Common myeloid progenitor, CD34-positive (primary cell): ENCODE measurements around the gene TBC1D2B.
"Not testable (repeated sequence)": the region's sequence is repeated elsewhere in the genome, so short reads cannot be mapped to it uniquely, and the experiment has no call there.

Experiments used
- CTCF ChIA-PET: fragments of 350-600 bp; sonication (Branson Sonifier 250); formaldehyde crosslinking; loops from one replicate; lab custom pipeline; 2021; ENCODE audit warnings: antibody characterized with exemption; lab: Charles Lee
- POLR2A ChIA-PET: fragments of 350-600 bp; sonication (Branson Sonifier 250); formaldehyde crosslinking; loops from one replicate; lab custom pipeline; 2021; ENCODE audit warnings: antibody characterized with exemption; lab: Charles Lee
- DNase-seq, 3 donors: peaks; one replicate each; pipeline versions ENCODE4 v3.0.0 to v3.0.0-alpha.2; 2013
- H3K27ac ChIP-seq, 2 experiments: 1 replicate in 1 of 2; 2 replicates in 1 of 2; pipeline ENCODE4 v1.7.0; 2013; ENCODE audit warnings: inconsistent platforms in 2 of 2, low read length in 2 of 2, mild to moderate bottlenecking in 2 of 2, low read depth in 1 of 2, moderate library complexity in 1 of 2; ENCODE audit not compliant: severe bottlenecking in 2 of 2, insufficient read depth in 1 of 2, poor library complexity in 1 of 2
- H3K27me3 ChIP-seq, 5 experiments: replicated peaks in 2 of 5; 1 replicate in 3 of 5; 2 replicates in 2 of 5; pipeline versions ENCODE4 v1.6.1 to v1.7.0; 2013; ENCODE audit warnings: low read length in 4 of 5, mild to moderate bottlenecking in 2 of 5, moderate library complexity in 2 of 5, inconsistent platforms in 1 of 5; ENCODE audit not compliant: insufficient read depth in 5 of 5, control insufficient read depth in 4 of 5
- H3K36me3 ChIP-seq, 4 experiments: 1 replicate in 2 of 4; 2 replicates in 2 of 4; pipeline versions ENCODE4 v1.6.1 to v1.7.0; 2013; ENCODE audit warnings: low read length in 3 of 4, control low read depth in 1 of 4, mild to moderate bottlenecking in 1 of 4; ENCODE audit not compliant: control insufficient read depth in 4 of 4, insufficient read depth in 4 of 4
- H3K4me1 ChIP-seq, 4 experiments: 1 replicate in 3 of 4; 2 replicates in 1 of 4; pipeline versions ENCODE4 v1.6.1 to v1.7.1; 2013; ENCODE audit warnings: low read length in 3 of 4, mild to moderate bottlenecking in 3 of 4, control low read depth in 1 of 4, inconsistent platforms in 1 of 4, moderate library complexity in 1 of 4; ENCODE audit not compliant: control insufficient read depth in 4 of 4, insufficient read depth in 4 of 4; ENCODE audit errors: control extremely low read depth in 1 of 4
- H3K4me3 ChIP-seq, 7 experiments: 1 replicate in 4 of 7; 2 replicates in 3 of 7; pipeline versions ENCODE4 v1.5.1 to v1.7.0; 2013; ENCODE audit warnings: mild to moderate bottlenecking in 7 of 7, low read length in 6 of 7, moderate library complexity in 6 of 7, inconsistent platforms in 2 of 7, low read depth in 2 of 7, control low read depth in 1 of 7; ENCODE audit not compliant: insufficient read depth in 4 of 7, control insufficient read depth in 1 of 7; ENCODE audit errors: extremely low read depth in 1 of 7
- H3K9me3 ChIP-seq, 5 experiments: 1 replicate in 4 of 5; 2 replicates in 1 of 5; pipeline versions ENCODE4 v1.6.1 to v1.7.1; 2013; ENCODE audit warnings: low read length in 4 of 5, mild to moderate bottlenecking in 2 of 5, inconsistent platforms in 1 of 5, low read depth in 1 of 5, moderate library complexity in 1 of 5; ENCODE audit not compliant: control insufficient read depth in 4 of 5, insufficient read depth in 2 of 5; ENCODE audit errors: control extremely low read depth in 1 of 5
- WGBS: methylation state at CpG from one replicate; pipeline ENCODE4 v1.1.5; 2013; ENCODE audit not compliant: insufficient coverage; 5-methylcytosine and 5-hydroxymethylcytosine counted together

Gene TBC1D2B

DNA sequence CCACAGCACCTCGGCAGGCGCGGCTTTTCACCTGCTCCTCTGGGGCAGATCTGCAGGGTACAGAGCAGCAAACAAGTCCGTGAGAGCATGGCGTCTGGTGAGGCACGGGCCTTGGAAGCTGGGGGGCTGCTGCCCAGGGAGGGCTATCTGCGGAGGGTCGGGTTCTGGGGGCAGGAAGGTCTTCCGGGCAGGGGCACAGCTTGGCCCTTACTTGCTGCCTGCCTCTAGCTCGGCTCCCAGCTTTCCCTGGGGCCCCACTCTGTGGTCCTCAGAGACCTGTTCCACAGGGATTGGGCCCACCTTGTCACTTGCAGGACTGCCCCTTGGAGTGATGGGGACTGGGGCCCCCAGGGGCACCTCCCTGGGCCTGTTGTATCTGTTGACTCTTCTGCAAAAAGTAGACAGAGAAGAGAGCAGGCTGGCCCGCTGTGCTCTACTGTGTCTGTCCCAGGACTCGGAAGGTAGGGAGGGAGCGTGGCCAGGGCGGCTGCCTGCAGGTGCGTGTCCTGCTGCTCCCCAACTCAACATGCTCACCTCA lies 84.1 kb downstream of the TBC1D2B start:
- no peaks in the 10 kb centered on the region for H3K27me3 ChIP-seq
- no peak for DNase-seq
- no peak overlapping the region for H3K4me3 ChIP-seq
- 93% methylated on average over 11 of the region's 15 CpGs for WGBS
- peaks cover under 1 to 26% (median 14%) of the 10 kb centered on the region in 4 experiments for H3K36me3 ChIP-seq
- peaks cover 0 to 36% (median 17%) of the 10 kb centered on the region in 4 experiments for H3K4me1 ChIP-seq
- no peak overlapping the region for H3K27ac ChIP-seq
- H3K9me3 ChIP-seq, result no peaks in the 10 kb centered on the region
- CTCF ChIA-PET, result interaction anchor here (1.6 to 2.1 kb wide), 2 partner anchors 29 to 115 kb away, joined by 3 to 6 read pairs; no protein-coding TSS in a partner anchor
- POLR2A ChIA-PET, result no interaction called here

DNA sequence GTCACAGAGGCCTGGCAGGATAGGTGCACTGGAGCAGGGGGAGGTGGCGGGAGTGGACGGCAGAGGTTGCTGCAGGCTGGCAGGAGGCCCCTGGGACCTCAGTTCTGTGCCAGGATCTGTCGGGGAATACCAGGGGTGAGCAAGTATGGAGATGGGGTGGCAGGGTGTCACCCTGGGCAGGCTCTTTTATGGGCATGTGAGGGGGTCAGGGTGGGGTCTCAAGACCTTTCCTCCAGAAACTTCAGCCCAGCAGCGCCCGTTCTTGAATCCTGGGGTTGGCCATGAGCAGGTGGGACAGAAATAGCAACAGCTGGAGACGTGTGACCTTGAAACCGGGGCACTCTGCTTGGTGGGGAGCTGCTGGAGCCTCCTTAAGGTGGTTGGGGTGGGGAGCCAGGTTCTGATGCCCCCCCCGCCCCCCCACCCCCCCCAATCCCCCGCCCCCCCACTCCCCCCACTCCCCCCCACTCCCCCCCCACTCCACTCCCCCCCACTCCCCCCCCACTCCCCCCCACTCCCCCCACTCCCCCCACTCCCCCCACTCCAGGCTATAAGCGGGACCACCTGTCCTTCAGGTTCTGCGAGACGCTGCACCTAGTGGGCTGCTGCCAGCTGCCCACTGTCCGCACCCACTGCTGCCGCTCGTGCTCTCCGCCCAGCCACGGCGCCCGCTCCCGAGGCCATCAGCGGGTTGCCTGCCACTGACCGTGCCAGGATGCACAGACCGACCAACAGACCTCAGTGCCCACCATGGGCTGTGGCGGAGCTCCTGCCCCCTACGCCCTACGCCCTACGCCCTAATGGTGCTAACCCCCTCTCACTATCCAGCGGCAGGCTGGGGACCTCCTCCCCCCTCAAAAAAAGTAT lies 84.9 kb downstream of the TBC1D2B start:
- Histone ChIP-seq H3K4me3 (no peak overlapping the region), H3K4me1 (peaks cover 0 to 36% (median 17%) of the 10 kb centered on the region in 4 experiments), H3K36me3 (peaks cover 0 to 17% (median 6%) of the 10 kb centered on the region in 4 experiments), H3K27ac (no peak overlapping the region), H3K9me3 (no peaks in the 10 kb centered on the region), H3K27me3 (no peaks in the 10 kb centered on the region)
- no peak for DNase-seq
- over 99% methylated on average over 18 of the region's 28 CpGs for WGBS
- ChIA-PET POLR2A (no interaction called here), CTCF (interaction anchor here (1.6 to 2.1 kb wide), 2 partner anchors 28 to 116 kb away, joined by 3 to 6 read pairs; no protein-coding TSS in a partner anchor)

DNA sequence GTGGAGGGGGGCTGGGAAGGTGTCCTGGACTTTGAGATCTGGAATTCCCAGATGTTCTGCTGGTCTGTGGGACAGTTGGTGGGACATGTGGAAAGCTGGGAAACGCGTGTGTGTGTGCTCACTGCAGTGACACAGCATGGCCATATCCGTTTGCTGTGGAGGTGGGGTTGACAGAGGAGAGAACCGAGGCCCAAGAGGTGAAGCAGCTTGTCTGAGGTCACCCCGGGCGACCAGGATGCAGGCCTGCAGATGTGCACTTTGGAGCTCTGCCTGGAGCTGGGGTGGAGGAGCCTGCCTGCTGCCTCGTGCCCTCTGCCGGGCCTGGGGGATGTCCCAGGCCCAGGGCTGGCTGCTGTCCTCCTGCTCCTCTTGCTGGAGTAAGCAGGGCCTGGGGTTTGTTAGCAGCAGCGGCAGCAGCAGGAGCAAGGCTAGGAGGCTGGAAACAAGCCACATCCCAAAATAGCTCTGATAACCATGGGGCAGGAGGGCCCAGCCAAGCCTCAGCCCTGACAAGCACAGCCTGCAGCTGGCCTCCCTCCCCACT lies 85.8 kb downstream of the TBC1D2B start:
- H3K27ac ChIP-seq, H3K36me3 ChIP-seq, H3K4me3 ChIP-seq, POLR2A ChIA-PET, H3K27me3 ChIP-seq, H3K9me3 ChIP-seq: not testable (repeated sequence)
- CTCF ChIA-PET, result interaction anchor here (1.0 kb wide), 1 partner anchor 120 kb away, joined by 4 read pairs; no protein-coding TSS in a partner anchor
- peaks cover 0 to 36% (median 17%) of the 10 kb centered on the region in 4 experiments for H3K4me1 ChIP-seq
- WGBS, result 90% methylated on average over 4 of the region's 9 CpGs
- DNase-seq, result peak in 1 of 3 donors; percentile 22

DNA sequence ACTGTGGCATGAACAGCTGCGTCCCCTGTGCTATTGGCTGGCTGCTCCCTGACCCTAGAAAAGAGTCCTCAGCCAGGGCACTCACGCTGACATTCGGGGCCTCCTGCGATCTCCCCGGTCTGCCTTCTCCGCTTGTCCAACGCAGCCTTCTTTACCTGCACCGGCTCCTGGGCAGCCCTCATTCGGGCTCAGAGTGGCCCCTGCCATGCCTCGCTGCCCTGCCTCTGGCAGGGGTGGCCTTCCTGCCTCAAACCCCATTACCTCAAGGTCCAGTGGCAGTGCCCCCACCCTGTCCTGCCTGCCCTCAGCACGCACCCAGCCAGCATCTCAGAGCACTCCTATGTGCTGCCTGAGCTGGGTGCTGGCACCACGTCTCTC lies 86.5 kb downstream of the TBC1D2B start:
- H3K4me3 ChIP-seq, result no peak overlapping the region
- no peaks in the 10 kb centered on the region for H3K27me3 ChIP-seq
- ChIA-PET POLR2A (no interaction called here), CTCF (interaction anchor here (1.0 kb wide), 1 partner anchor 121 kb away, joined by 4 read pairs; no protein-coding TSS in a partner anchor)
- DNase-seq, result peak in 1 of 3 donors; percentile 17
- no peaks in the 10 kb centered on the region for H3K9me3 ChIP-seq
- 98% methylated on average over 8 of the region's 12 CpGs for WGBS
- no peak overlapping the region for H3K27ac ChIP-seq
- peaks cover 0 to 5% (median 2%) of the 10 kb centered on the region in 4 experiments for H3K36me3 ChIP-seq
- peaks cover 0 to 36% (median 17%) of the 10 kb centered on the region in 4 experiments for H3K4me1 ChIP-seq

- Histone ChIP-seq H3K9me3 (no peaks in the 10 kb centered on the region), H3K4me1 (peaks cover 0 to 36% (median 17%) of the 10 kb centered on the region in 4 experiments), H3K4me3 (no peak overlapping the region), H3K27ac (no peak overlapping the region), H3K27me3 (no peaks in the 10 kb centered on the region), H3K36me3 (peaks cover 0 to 5% (median 2%) of the 10 kb centered on the region in 4 experiments)
- WGBS, result 68% methylated on average over 9 of the region's 22 CpGs
- CTCF ChIA-PET, result no interaction called here
- POLR2A ChIA-PET, result no interaction called here
- no peak for DNase-seq
Observed at GRCh38 chr15:77989296-77990143, 88.0 kb downstream of the TBC1D2B start.

- Histone ChIP-seq H3K36me3 (peaks cover 0 to 2% (median under 1%) of the 10 kb centered on the region in 4 experiments), H3K9me3 (no peaks in the 10 kb centered on the region), H3K4me1 (peaks cover 0 to 28% (median 17%) of the 10 kb centered on the region in 4 experiments), H3K27ac (no peak overlapping the region), H3K27me3 (no peaks in the 10 kb centered on the region), H3K4me3 (no peak overlapping the region)
- CTCF ChIA-PET, result interaction anchor here (1.0 to 1.6 kb wide), 2 partner anchors 22 to 121 kb away, joined by 3 to 4 read pairs; no protein-coding TSS in a partner anchor
- POLR2A ChIA-PET, result no interaction called here
- 94% methylated on average over 29 of the region's 34 CpGs for WGBS
- DNase-seq, result no peak
Observed at GRCh38 chr15:77988347-77989295, 88.9 kb downstream of the TBC1D2B start.
